ENCODE data around the gene RHBDL3. TPM values are rescaled to one million over a fixed set of nuclear protein-coding genes. Genes with fewer than 3 reads are reported as not detected.

The RHBDL3 gene
- 1 to 10 TPM in 2 of 4 donors, under 1 TPM in 1, not detected in 1; 0.29 to 3.8 (median 2.4) TPM for total RNA-seq

GRCh38 chr17:32265192-32265923 lies at the start of gene RHBDL3:
RHBDL3 (plus strand) TSS chr17:32265832; CDS start chr17:32266190, 358 bp downstream.
- intact Hi-C loops (cut with DNase I; ENCODE audit: low total_unique reads): no loop called here
- H3K36me3 ChIP-seq: no peaks in the 10 kb centered on the region
- TF ChIP-seq POLR2A (IDR thresholded peaks at IDR 0.05) (peak in 1 of 2 donors; percentile 41), CTCF (IDR thresholded peaks at IDR 0.05) (peak in 1 of 4 experiments; percentile 3)
- no peaks in the 10 kb centered on the region for H3K27me3 ChIP-seq
- H3K4me1 ChIP-seq: peaks cover 0 to 14% of the 10 kb centered on the region in 2 donors
- H3K9me3 ChIP-seq: no peaks in the 10 kb centered on the region
- peak within 1 kb of the TSS; percentile 46 to 81 for H3K4me3 ChIP-seq
- DNase-seq: peak; percentile 50 to 60
- H3K27ac ChIP-seq: peak within 1 kb of the TSS; percentile 75 to 87

GRCh38 chr17:32222621-32223020 lies 43.0 kb upstream of the RHBDL3 start:
- no peaks in the 10 kb centered on the region for H3K36me3 ChIP-seq
- no peak for TF ChIP-seq CTCF (IDR thresholded peaks at IDR 0.05)
- DNase-seq: no peak
- H3K27me3 ChIP-seq: no peaks in the 10 kb centered on the region
- no peak overlapping the region for H3K4me3 ChIP-seq
- intact Hi-C loops (cut with DNase I; ENCODE audit: low total_unique reads): no loop called here
- no peaks in the 10 kb centered on the region for H3K9me3 ChIP-seq
- H3K4me1 ChIP-seq: no peaks in the 10 kb centered on the region
- H3K27ac ChIP-seq: no peak overlapping the region

GRCh38 chr17:32223703-32224102 lies 41.9 kb upstream of the RHBDL3 start:
- H3K27me3 ChIP-seq: no peaks in the 10 kb centered on the region
- no peaks in the 10 kb centered on the region for H3K9me3 ChIP-seq
- no peak overlapping the region for H3K4me3 ChIP-seq
- intact Hi-C loops (cut with DNase I; ENCODE audit: low total_unique reads): no loop called here
- TF ChIP-seq CTCF (IDR thresholded peaks at IDR 0.05) (no peak), POLR2A (IDR thresholded peaks at IDR 0.05) (no peak)
- no peak overlapping the region for H3K27ac ChIP-seq
- H3K36me3 ChIP-seq: no peaks in the 10 kb centered on the region
- no peak for DNase-seq
- H3K4me1 ChIP-seq: no peaks in the 10 kb centered on the region

GRCh38 chr17:32226886-32227285 lies 38.7 kb upstream of the RHBDL3 start:
- H3K4me3 ChIP-seq: no peak overlapping the region
- intact Hi-C loops (cut with DNase I; ENCODE audit: low total_unique reads): no loop called here
- H3K27me3 ChIP-seq: no peaks in the 10 kb centered on the region
- no peak overlapping the region for H3K27ac ChIP-seq
- no peaks in the 10 kb centered on the region for H3K9me3 ChIP-seq
- TF ChIP-seq POLR2A (IDR thresholded peaks at IDR 0.05) (no peak), CTCF (IDR thresholded peaks at IDR 0.05) (no peak)
- no peaks in the 10 kb centered on the region for H3K36me3 ChIP-seq
- no peak for DNase-seq
- no peaks in the 10 kb centered on the region for H3K4me1 ChIP-seq

GRCh38 chr17:32227910-32228309 lies 37.7 kb upstream of the RHBDL3 start:
- Histone ChIP-seq H3K27me3 (no peaks in the 10 kb centered on the region), H3K36me3 (no peaks in the 10 kb centered on the region), H3K9me3 (no peaks in the 10 kb centered on the region), H3K4me3 (no peak overlapping the region), H3K4me1 (no peaks in the 10 kb centered on the region), H3K27ac (no peak overlapping the region)
- DNase-seq: no peak
- intact Hi-C loops (cut with DNase I; ENCODE audit: low total_unique reads): no loop called here
- TF ChIP-seq CTCF (IDR thresholded peaks at IDR 0.05): no peak
- TF ChIP-seq POLR2A (IDR thresholded peaks at IDR 0.05): no peak

Data from uterus (tissue), 4 donors.